ENCODE measurements around the gene SPTB. TPM values are rescaled to one million over a fixed set of nuclear protein-coding genes. Genes with fewer than 3 reads are reported as not detected.
A peak's percentile ranks its signal among the peaks of the same experiment; 100 is the strongest.

SPTB gene
- total and polyA plus RNA-seq, 7 experiments from 2014 or later = 0.05 to 0.12 (median 0.05) TPM; not detected in 4

DNA sequence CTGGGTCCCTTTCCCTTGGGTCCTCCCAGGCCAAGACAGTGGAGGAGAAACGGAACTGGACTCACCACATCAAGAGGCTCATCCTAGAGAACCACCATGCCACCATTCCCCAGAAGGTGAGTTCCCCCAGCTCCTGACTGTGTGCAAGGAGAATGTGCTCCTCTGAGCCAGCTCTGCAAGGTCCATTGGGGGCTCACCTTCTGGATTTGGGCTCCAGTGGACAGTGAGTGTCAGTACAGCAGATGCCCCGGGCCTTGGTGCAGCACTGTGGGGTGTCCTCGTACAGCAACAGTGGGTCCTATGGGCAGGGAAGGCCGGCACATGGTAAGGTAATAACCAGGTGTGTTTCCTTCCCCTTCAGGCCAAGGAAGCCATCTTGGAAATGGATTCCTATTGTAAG, 147.6 kb downstream of the SPTB start:
- ATAC-seq (no peak), DNase-seq (no peak)
- POLR2A ChIA-PET = no interaction called here
- H3K9me3 ChIP-seq (ENCODE audit: control insufficient read depth in 2 of 3, low read length in 3 of 3) = no peaks in the 10 kb centered on the region
- CTCF ChIA-PET = no interaction called here
- H3K4me3 ChIP-seq (ENCODE audit: low read length) = no peak overlapping the region
- no peaks in the 10 kb centered on the region for H3K36me3 ChIP-seq (ENCODE audit: control insufficient read depth in 2 of 3, insufficient read depth in 3 of 3, low read length in 3 of 3)
- Mint-ChIP-seq H3K27ac (no peak overlapping the region), H3K4me1 (peaks cover 0 to 42% (median 12%) of the 10 kb centered on the region in 7 donors), H3K4me3 (no peak overlapping the region), H3K36me3 (peaks cover 0 to 26% (median 0%) of the 10 kb centered on the region in 5 donors), H3K9me3 (no peaks in the 10 kb centered on the region), H3K27me3 (no peaks in the 10 kb centered on the region)
- intact Hi-C loops (cut with micrococcal nuclease) = no loop called here
- H3K27me3 ChIP-seq (ENCODE audit: control insufficient read depth in 2 of 2, insufficient read depth in 2 of 2, low read length in 2 of 2) = no peaks in the 10 kb centered on the region
- H3K4me1 ChIP-seq (ENCODE audit: control insufficient read depth in 2 of 2, insufficient read depth in 2 of 2, low read length in 2 of 2) = peaks cover 0 to 47% of the 10 kb centered on the region in 2 donors
- H3K27ac ChIP-seq (ENCODE audit: low read depth, low read length) = no peak overlapping the region

DNA sequence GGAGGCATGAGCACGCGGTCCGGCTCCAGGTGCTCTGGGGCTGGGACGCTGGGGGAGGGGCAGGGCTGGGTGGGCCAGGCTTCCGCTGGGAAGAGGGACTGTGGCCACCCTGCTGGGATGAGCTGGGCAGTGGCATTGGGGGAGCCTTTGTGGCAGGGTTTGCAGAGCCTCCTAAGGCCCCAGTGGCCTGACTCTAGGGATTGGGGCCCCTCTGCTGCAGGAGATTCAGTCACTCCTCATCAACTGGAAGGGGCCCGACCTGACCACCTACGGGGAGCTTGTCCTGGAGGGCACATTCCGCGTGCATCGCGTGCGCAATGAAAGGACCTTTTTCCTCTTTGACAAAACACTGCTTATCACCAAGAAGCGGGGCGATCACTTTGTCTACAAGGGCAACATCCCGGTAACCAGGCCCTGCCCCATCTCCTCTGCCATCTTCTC, 148.5 kb downstream of the SPTB start:
- Mint-ChIP-seq H3K4me1 (peaks cover 0 to 51% (median 12%) of the 10 kb centered on the region in 7 donors), H3K9me3 (no peaks in the 10 kb centered on the region), H3K4me3 (no peak overlapping the region), H3K27ac (no peak overlapping the region), H3K36me3 (peaks cover 0 to 26% (median 0%) of the 10 kb centered on the region in 5 donors), H3K27me3 (peaks cover 0 to under 1% (median 0%) of the 10 kb centered on the region in 5 donors)
- H3K27me3 ChIP-seq (ENCODE audit: control insufficient read depth in 2 of 2, insufficient read depth in 2 of 2, low read length in 2 of 2) = no peaks in the 10 kb centered on the region
- H3K36me3 ChIP-seq (ENCODE audit: control insufficient read depth in 2 of 3, insufficient read depth in 3 of 3, low read length in 3 of 3) = no peaks in the 10 kb centered on the region
- DNase-seq (no peak), ATAC-seq (no peak)
- H3K4me1 ChIP-seq (ENCODE audit: control insufficient read depth in 2 of 2, insufficient read depth in 2 of 2, low read length in 2 of 2) = peaks cover under 1 to 55% of the 10 kb centered on the region in 2 donors
- intact Hi-C loops (cut with micrococcal nuclease) = no loop called here
- H3K27ac ChIP-seq (ENCODE audit: low read depth, low read length) = no peak overlapping the region
- ChIA-PET CTCF (no interaction called here), POLR2A (no interaction called here)
- H3K4me3 ChIP-seq (ENCODE audit: low read length) = no peak overlapping the region
- H3K9me3 ChIP-seq (ENCODE audit: control insufficient read depth in 2 of 3, low read length in 3 of 3) = no peaks in the 10 kb centered on the region

DNA sequence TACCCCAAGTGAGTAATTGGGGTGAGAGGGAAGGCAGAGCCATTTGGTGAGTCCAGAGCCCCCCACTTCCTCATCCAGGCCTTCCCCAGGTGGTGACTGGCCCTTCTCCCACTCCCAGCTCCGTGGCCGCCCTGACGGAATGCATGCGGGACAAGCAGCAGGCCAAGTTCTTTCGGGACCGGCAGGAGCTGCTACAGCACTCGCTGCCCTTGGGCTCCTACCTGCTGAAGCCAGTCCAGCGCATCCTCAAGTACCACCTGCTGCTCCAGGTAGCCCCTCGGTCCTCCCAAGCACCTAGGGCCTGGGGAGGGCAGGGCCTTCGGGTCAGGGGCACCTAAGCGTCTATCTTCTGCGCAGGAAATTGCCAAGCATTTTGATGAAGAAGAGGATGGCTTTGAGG, 149.0 kb downstream of the SPTB start:
- no peak overlapping the region for H3K27ac ChIP-seq (ENCODE audit: low read depth, low read length)
- H3K4me3 ChIP-seq (ENCODE audit: low read length) = no peak overlapping the region
- peaks cover 6 to 59% of the 10 kb centered on the region in 2 donors for H3K4me1 ChIP-seq (ENCODE audit: control insufficient read depth in 2 of 2, insufficient read depth in 2 of 2, low read length in 2 of 2)
- Mint-ChIP-seq H3K4me3 (no peak overlapping the region), H3K36me3 (peaks cover 0 to 28% (median 0%) of the 10 kb centered on the region in 5 donors), H3K9me3 (no peaks in the 10 kb centered on the region), H3K4me1 (peaks cover 0 to 53% (median 15%) of the 10 kb centered on the region in 7 donors), H3K27me3 (peaks cover 0 to 5% (median 0%) of the 10 kb centered on the region in 5 donors), H3K27ac (no peak overlapping the region)
- CTCF ChIA-PET = no interaction called here
- H3K27me3 ChIP-seq (ENCODE audit: control insufficient read depth in 2 of 2, insufficient read depth in 2 of 2, low read length in 2 of 2) = no peaks in the 10 kb centered on the region
- ATAC-seq = no peak
- POLR2A ChIA-PET = no interaction called here
- no peaks in the 10 kb centered on the region for H3K36me3 ChIP-seq (ENCODE audit: control insufficient read depth in 2 of 3, insufficient read depth in 3 of 3, low read length in 3 of 3)
- intact Hi-C loops (cut with micrococcal nuclease) = no loop called here
- H3K9me3 ChIP-seq (ENCODE audit: control insufficient read depth in 2 of 3, low read length in 3 of 3) = no peaks in the 10 kb centered on the region
- DNase-seq = no peak

DNA sequence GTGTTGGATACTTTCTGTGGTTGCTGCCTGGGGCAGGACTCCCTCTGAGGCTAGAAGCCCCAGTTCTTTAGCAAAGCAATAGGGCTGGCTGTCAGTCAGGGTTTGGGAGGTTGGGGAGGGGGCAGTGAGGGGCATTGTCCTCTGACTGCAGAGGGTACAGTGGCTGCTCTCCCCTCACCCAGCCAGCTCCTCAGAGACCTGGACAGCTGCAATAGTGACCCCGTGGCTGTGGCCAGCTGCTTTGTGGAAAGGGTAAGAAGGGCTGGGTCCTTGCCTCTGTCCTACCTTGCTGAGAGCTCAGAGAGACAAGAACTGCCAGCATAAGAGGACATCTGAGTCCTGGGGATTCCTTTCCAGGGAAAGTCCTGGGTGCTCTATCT, 149.7 kb downstream of the SPTB start:
- no peaks in the 10 kb centered on the region for H3K27me3 ChIP-seq (ENCODE audit: control insufficient read depth in 2 of 2, insufficient read depth in 2 of 2, low read length in 2 of 2)
- no peak for DNase-seq
- Mint-ChIP-seq H3K27ac (no peak overlapping the region), H3K4me3 (no peak overlapping the region), H3K27me3 (peaks cover 0 to 5% (median 0%) of the 10 kb centered on the region in 5 donors), H3K36me3 (peaks cover 0 to 26% (median 0%) of the 10 kb centered on the region in 5 donors), H3K9me3 (no peaks in the 10 kb centered on the region), H3K4me1 (peaks cover 3 to 54% (median 15%) of the 10 kb centered on the region in 7 donors)
- H3K4me1 ChIP-seq (ENCODE audit: control insufficient read depth in 2 of 2, insufficient read depth in 2 of 2, low read length in 2 of 2) = peaks cover 12 to 61% of the 10 kb centered on the region in 2 donors
- H3K4me3 ChIP-seq (ENCODE audit: low read length) = no peak overlapping the region
- H3K36me3 ChIP-seq (ENCODE audit: control insufficient read depth in 2 of 3, insufficient read depth in 3 of 3, low read length in 3 of 3) = no peaks in the 10 kb centered on the region
- ATAC-seq = no peak
- intact Hi-C loops (cut with micrococcal nuclease) = no loop called here
- no peak overlapping the region for H3K27ac ChIP-seq (ENCODE audit: low read depth, low read length)
- ChIA-PET CTCF (no interaction called here), POLR2A (no interaction called here)
- no peaks in the 10 kb centered on the region for H3K9me3 ChIP-seq (ENCODE audit: control insufficient read depth in 2 of 3, low read length in 3 of 3)

DNA sequence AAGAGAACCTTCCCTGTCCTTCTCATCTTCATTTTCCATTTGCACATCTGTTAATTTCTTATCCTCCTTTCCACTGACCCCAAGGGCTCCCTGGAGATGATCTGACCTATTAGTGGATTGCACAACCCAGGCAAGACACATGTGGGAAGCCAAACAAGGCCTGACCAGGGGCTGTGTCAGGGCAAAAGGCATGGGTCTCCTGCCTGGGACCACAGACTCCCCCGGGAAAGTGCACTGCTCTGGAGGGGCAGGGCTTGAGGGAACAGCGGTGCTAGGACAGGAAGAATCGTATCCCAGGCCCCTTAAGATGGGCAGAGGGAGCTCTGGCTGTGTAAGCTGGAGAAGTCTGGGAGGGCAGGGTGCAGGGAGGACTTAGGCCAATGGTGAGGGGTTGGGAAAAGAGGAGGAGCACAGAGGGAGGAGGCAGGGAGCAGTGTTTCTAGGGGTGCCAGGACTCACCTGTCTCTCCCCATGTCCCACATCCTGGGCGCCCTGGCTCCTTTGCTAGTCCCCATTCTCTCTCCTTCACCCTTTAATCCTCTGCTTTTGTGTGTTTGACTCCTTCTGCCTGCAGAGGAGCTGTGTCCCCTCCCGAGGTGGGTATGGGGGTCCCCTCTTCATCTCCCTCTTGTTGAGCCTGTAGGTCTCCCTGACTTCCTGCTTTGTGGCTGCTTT, 150.2 kb downstream of the SPTB start:
- Mint-ChIP-seq H3K27ac (no peak overlapping the region), H3K27me3 (peaks cover 0 to 5% (median 0%) of the 10 kb centered on the region in 5 donors)

DNA sequence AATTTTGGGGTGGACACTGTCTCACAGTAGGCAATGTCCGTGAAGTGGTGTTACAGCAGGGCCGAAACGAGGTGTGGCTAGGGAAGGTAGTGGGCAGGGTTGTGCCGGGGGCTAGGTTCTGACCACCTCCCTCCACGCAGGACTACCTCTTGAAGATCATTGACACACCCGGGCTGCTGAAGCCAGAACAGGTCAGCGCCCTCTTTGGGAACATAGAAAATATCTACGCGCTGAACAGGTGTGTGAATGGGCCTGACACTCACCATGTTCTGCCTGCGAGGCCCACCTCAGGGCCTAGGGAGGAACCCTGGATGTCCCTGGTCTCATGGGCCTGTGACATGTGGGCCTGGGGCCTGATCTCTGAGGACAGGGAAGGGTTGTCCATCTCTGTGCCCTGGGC, 150.9 kb downstream of the SPTB start:
- POLR2A ChIA-PET = no interaction called here
- Histone ChIP-seq H3K4me3 (ENCODE audit: low read length) (no peak overlapping the region), H3K27me3 (ENCODE audit: control insufficient read depth in 2 of 2, insufficient read depth in 2 of 2, low read length in 2 of 2) (no peaks in the 10 kb centered on the region), H3K9me3 (ENCODE audit: control insufficient read depth in 2 of 3, low read length in 3 of 3) (no peaks in the 10 kb centered on the region), H3K36me3 (ENCODE audit: control insufficient read depth in 2 of 3, insufficient read depth in 3 of 3, low read length in 3 of 3) (no peaks in the 10 kb centered on the region), H3K27ac (ENCODE audit: low read depth, low read length) (no peak overlapping the region), H3K4me1 (ENCODE audit: control insufficient read depth in 2 of 2, insufficient read depth in 2 of 2, low read length in 2 of 2) (peaks cover 24 to 62% of the 10 kb centered on the region in 2 donors)
- CTCF ChIA-PET = no interaction called here
- ATAC-seq (no peak), DNase-seq (no peak)
- intact Hi-C loops (cut with micrococcal nuclease) = no loop called here
- Mint-ChIP-seq H3K4me3 (no peak overlapping the region), H3K9me3 (no peaks in the 10 kb centered on the region), H3K27ac (no peak overlapping the region), H3K36me3 (peaks cover 0 to 29% (median 0%) of the 10 kb centered on the region in 5 donors), H3K27me3 (peaks cover 0 to 5% (median 0%) of the 10 kb centered on the region in 5 donors), H3K4me1 (peaks cover 11 to 59% (median 19%) of the 10 kb centered on the region in 7 donors)

More for the DNA sequence above, 150.2 kb downstream of the SPTB start:
- DNase-seq (no peak), ATAC-seq (no peak)
- Histone ChIP-seq H3K27me3 (ENCODE audit: control insufficient read depth in 2 of 2, insufficient read depth in 2 of 2, low read length in 2 of 2) (no peaks in the 10 kb centered on the region), H3K9me3 (ENCODE audit: control insufficient read depth in 2 of 3, low read length in 3 of 3) (no peaks in the 10 kb centered on the region), H3K4me3 (ENCODE audit: low read length) (no peak overlapping the region), H3K4me1 (ENCODE audit: control insufficient read depth in 2 of 2, insufficient read depth in 2 of 2, low read length in 2 of 2) (peaks cover 17 to 61% of the 10 kb centered on the region in 2 donors), H3K27ac (ENCODE audit: low read depth, low read length) (no peak overlapping the region), H3K36me3 (ENCODE audit: control insufficient read depth in 2 of 3, insufficient read depth in 3 of 3, low read length in 3 of 3) (no peaks in the 10 kb centered on the region)
- intact Hi-C loops (cut with micrococcal nuclease) = no loop called here
- ChIA-PET POLR2A (no interaction called here), CTCF (no interaction called here)
- Mint-ChIP-seq H3K4me1 (peaks cover 8 to 57% (median 17%) of the 10 kb centered on the region in 7 donors), H3K36me3 (peaks cover 0 to 27% (median 0%) of the 10 kb centered on the region in 5 donors), H3K9me3 (no peaks in the 10 kb centered on the region), H3K4me3 (peak overlapping the region in 2 of 10 donors; percentile 6 to 38)

DNA sequence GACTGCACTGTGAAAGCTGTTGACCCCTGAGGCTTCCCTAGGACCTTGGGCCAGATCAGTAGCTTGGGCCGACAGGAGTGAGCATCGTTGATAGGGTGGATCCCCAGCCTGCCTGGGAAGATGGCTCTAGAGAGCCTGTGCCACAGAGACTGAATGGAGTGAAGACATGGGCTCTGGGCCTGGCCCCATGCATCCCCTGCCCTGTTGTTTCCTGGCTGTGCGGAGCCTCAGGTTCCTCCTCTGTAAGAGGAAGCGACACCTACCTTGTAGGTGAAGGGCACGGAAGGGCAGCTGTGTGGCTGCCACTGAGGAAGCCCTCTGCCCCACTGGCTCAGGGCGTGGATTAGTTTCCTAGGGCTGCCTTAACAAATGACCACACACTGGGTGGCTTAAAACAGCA, 151.6 kb downstream of the SPTB start:
- no peaks in the 10 kb centered on the region for H3K36me3 ChIP-seq (ENCODE audit: control insufficient read depth in 2 of 3, insufficient read depth in 3 of 3, low read length in 3 of 3)
- CTCF ChIA-PET = no interaction called here
- H3K4me1 Mint-ChIP-seq = peaks cover 17 to 63% (median 24%) of the 10 kb centered on the region in 7 donors
- H3K27me3 Mint-ChIP-seq = peaks cover 0 to 5% (median 0%) of the 10 kb centered on the region in 5 donors
- intact Hi-C loops (cut with micrococcal nuclease) = no loop called here
- no peaks in the 10 kb centered on the region for H3K27me3 ChIP-seq (ENCODE audit: control insufficient read depth in 2 of 2, insufficient read depth in 2 of 2, low read length in 2 of 2)
- H3K27ac Mint-ChIP-seq = no peak overlapping the region
- no peaks in the 10 kb centered on the region for H3K9me3 Mint-ChIP-seq
- no peak overlapping the region for H3K4me3 Mint-ChIP-seq
- ATAC-seq (no peak), DNase-seq (no peak)
- H3K4me3 ChIP-seq (ENCODE audit: low read length) = no peak overlapping the region
- peaks cover 32 to 62% of the 10 kb centered on the region in 2 donors for H3K4me1 ChIP-seq (ENCODE audit: control insufficient read depth in 2 of 2, insufficient read depth in 2 of 2, low read length in 2 of 2)
- H3K36me3 Mint-ChIP-seq = peaks cover 0 to 30% (median 0%) of the 10 kb centered on the region in 5 donors
- POLR2A ChIA-PET = interaction anchor here (0.6 kb wide), 1 partner anchor 870 kb away, joined by 3 read pairs; no protein-coding TSS in a partner anchor
- no peak overlapping the region for H3K27ac ChIP-seq (ENCODE audit: low read depth, low read length)
- no peaks in the 10 kb centered on the region for H3K9me3 ChIP-seq (ENCODE audit: control insufficient read depth in 2 of 3, low read length in 3 of 3)
